Esophagus squamous epithelium (tissue), 4 donors: ENCODE data around the gene CHAF1A.

Source experiments
- POLR2A ChIP-seq, 4 donors: fragments of 450-650 bp; IDR thresholded peaks; one replicate each; pipeline ENCODE4 v1.6.1; 2017; ENCODE audit warnings: antibody characterized with exemption in 4 of 4, mild to moderate bottlenecking in 4 of 4, moderate library complexity in 3 of 4
- TF ChIP-seq, protein P1 (sequence below), 6 experiments: fragments of 450-650 bp in 4 of 6; fragments of 200-600 bp in 2 of 6; sonication (generic) in 2 of 6; IDR thresholded peaks; one replicate each; pipeline ENCODE4 v1.5.1; 2016 to 2019; ENCODE audit warnings: antibody characterized with exemption in 6 of 6, mild to moderate bottlenecking in 4 of 6, moderate library complexity in 4 of 6

DNA sequence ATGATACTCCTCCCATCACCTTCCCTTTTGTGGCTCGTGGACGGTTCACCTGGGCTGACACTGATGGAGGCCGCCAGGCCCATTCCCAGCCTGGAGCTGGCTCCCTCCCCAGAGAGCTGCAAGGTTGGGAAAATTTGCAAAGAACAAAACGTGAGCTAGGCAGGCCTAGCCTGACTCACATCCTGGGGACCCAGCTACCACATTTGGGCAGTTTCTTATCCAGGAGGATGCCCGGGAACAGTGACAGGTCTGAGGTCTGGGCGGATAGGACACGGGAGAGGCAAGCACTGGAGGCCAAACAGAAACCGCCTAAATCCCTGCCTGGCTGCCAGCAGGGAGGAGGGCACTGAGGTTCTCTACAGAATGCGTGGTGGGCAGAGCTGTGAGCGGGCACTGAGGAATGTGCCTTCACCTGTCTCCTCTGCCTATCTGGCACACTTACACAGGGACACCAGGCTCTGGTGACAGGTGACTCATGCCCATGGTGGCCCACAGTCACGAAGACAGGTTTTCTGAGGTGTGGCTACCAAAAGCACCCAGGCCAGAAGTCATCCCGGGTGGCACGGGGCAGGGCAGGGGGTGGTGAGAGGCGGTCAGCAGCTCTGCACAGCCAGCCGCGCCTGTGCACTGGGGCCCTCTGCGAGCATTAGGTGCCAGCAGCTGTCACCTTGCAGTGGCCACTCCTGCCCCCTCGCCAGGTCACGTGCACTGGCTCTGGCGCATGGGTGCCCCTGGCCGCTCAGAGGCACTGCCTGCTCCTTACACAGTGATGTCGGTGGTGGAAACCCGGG, 25.3 kb upstream of the CHAF1A start:
- TF ChIP-seq, protein P1, sequence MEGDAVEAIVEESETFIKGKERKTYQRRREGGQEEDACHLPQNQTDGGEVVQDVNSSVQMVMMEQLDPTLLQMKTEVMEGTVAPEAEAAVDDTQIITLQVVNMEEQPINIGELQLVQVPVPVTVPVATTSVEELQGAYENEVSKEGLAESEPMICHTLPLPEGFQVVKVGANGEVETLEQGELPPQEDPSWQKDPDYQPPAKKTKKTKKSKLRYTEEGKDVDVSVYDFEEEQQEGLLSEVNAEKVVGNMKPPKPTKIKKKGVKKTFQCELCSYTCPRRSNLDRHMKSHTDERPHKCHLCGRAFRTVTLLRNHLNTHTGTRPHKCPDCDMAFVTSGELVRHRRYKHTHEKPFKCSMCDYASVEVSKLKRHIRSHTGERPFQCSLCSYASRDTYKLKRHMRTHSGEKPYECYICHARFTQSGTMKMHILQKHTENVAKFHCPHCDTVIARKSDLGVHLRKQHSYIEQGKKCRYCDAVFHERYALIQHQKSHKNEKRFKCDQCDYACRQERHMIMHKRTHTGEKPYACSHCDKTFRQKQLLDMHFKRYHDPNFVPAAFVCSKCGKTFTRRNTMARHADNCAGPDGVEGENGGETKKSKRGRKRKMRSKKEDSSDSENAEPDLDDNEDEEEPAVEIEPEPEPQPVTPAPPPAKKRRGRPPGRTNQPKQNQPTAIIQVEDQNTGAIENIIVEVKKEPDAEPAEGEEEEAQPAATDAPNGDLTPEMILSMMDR (IDR thresholded peaks at IDR 0.05) = no peak
- no peak for TF ChIP-seq POLR2A (IDR thresholded peaks at IDR 0.05)
